SKM-1 treated with dmso at 0.1 percent for 144 hours (cell line): ENCODE data around the gene HSPA1B.
"Not testable (repeated sequence)": the region's sequence is repeated elsewhere in the genome, so short reads cannot be mapped to it uniquely, and the experiment has no call there.

Source experiments
- DNase-seq: peaks from one replicate; lab custom pipeline; 2025; ENCODE audit not compliant: unreplicated experiment; lab: John Stamatoyannopoulos, UW

The HSPA1B gene

GRCh38 chr6:31857774-31858173 is 30.2 kb downstream of the HSPA1B start:
- DNase-seq, result not testable (repeated sequence)

- no peak for DNase-seq
Measured at GRCh38 chr6:31858707-31859106, 31.2 kb downstream of the HSPA1B start.

- DNase-seq, result no peak
Measured at GRCh38 chr6:31859923-31860322, 32.4 kb downstream of the HSPA1B start.

GRCh38 chr6:31860349-31860748 is 32.8 kb downstream of the HSPA1B start:
- no peak for DNase-seq

GRCh38 chr6:31861150-31861549 is 33.6 kb downstream of the HSPA1B start:
- no peak for DNase-seq

GRCh38 chr6:31861919-31862343 is 34.4 kb downstream of the HSPA1B start:
- DNase-seq, result no peak

- DNase-seq, result peak; percentile 100
Measured at GRCh38 chr6:31862344-31863235, 35.1 kb downstream of the HSPA1B start, which contains the start of gene NEU1. NEU1 (minus strand) TSS chr6:31862821; CDS start chr6:31862776, 45 bp downstream.

GRCh38 chr6:31864123-31864562 is 36.6 kb downstream of the HSPA1B start:
- not testable (repeated sequence) for DNase-seq

GRCh38 chr6:31864818-31865204 is 37.3 kb downstream of the HSPA1B start:
- DNase-seq, result no peak

- no peak for DNase-seq
Measured at GRCh38 chr6:31865205-31866118, 37.9 kb downstream of the HSPA1B start.

GRCh38 chr6:31868658-31868971 is 41.1 kb downstream of the HSPA1B start:
- not testable (repeated sequence) for DNase-seq

GRCh38 chr6:31869343-31869742 is 41.8 kb downstream of the HSPA1B start:
- DNase-seq, result no peak

GRCh38 chr6:31870385-31870921 is 42.9 kb downstream of the HSPA1B start:
- no peak for DNase-seq

GRCh38 chr6:31871046-31871659 is 43.6 kb downstream of the HSPA1B start:
- DNase-seq, result no peak

- DNase-seq, result no peak
Measured at GRCh38 chr6:31874084-31874670, 46.6 kb downstream of the HSPA1B start.

GRCh38 chr6:31874836-31875572 is 47.5 kb downstream of the HSPA1B start:
- DNase-seq, result no peak

- DNase-seq, result no peak
Measured at GRCh38 chr6:31875877-31876276, 48.3 kb downstream of the HSPA1B start.

GRCh38 chr6:31876357-31876756 is 48.8 kb downstream of the HSPA1B start:
- DNase-seq, result no peak

- no peak for DNase-seq
Measured at GRCh38 chr6:31877125-31877650, 49.6 kb downstream of the HSPA1B start.
